Endometrial microvascular endothelial cells (primary cell): ENCODE data around the gene AK8. TPM values are rescaled to one million over a fixed set of nuclear protein-coding genes. Genes with fewer than 3 reads are reported as not detected.

Experiments
- in situ Hi-C: cut with HindIII; loops from 2 replicates; pipeline ENCODE4 v1.10.0; 2017; ENCODE audit warnings: low sequenced_read_pairs, low pct_unique_long_range_greater_than_20kb; ENCODE audit errors: inconsistent ontology term
- total RNA-seq: library from RNA; depleted of rRNA; stranded (reverse); fragments of >200 nt; gene quantifications from one replicate; pipeline ENCODE4 v1.2.3, GENCODE V29; 2015; ENCODE audit errors: inconsistent ontology term

The AK8 gene
- total RNA-seq, 1 donor from 2014 or later: not detected

- in situ Hi-C loops: no loop called here
These were observed 13.4 kb downstream of the AK8 start for GRCh38 chr9:132864691-132865090.

GRCh38 chr9:132864277-132864676, 13.8 kb downstream of the AK8 start:
- in situ Hi-C loops: no loop called here

- in situ Hi-C loops: no loop called here
These were observed 15.0 kb downstream of the AK8 start for GRCh38 chr9:132863096-132863495.

- in situ Hi-C loops: no loop called here
These were observed 15.6 kb downstream of the AK8 start for GRCh38 chr9:132862533-132862932.

GRCh38 chr9:132861666-132862065, 16.4 kb downstream of the AK8 start:
- in situ Hi-C loops: no loop called here

GRCh38 chr9:132858751-132859150, 19.3 kb downstream of the AK8 start:
- in situ Hi-C loops: no loop called here

- in situ Hi-C loops: no loop called here
These were observed 20.3 kb downstream of the AK8 start for GRCh38 chr9:132857616-132858342.

- in situ Hi-C loops: no loop called here
These were observed 21.1 kb downstream of the AK8 start for GRCh38 chr9:132857031-132857430.

GRCh38 chr9:132855904-132856303, 22.2 kb downstream of the AK8 start:
- in situ Hi-C loops: no loop called here

GRCh38 chr9:132854832-132855231, 23.3 kb downstream of the AK8 start:
- in situ Hi-C loops: no loop called here

- in situ Hi-C loops: no loop called here
These were observed 24.6 kb downstream of the AK8 start for GRCh38 chr9:132853482-132853881.

- in situ Hi-C loops: no loop called here
These were observed 28.8 kb downstream of the AK8 start for GRCh38 chr9:132849185-132849706.

GRCh38 chr9:132846918-132847515, 31.1 kb downstream of the AK8 start:
- in situ Hi-C loops: no loop called here

- in situ Hi-C loops: no loop called here
These were observed 31.8 kb downstream of the AK8 start for GRCh38 chr9:132846109-132846917.

GRCh38 chr9:132842124-132843044, 35.7 kb downstream of the AK8 start:
- in situ Hi-C loops: no loop called here

GRCh38 chr9:132840980-132841379, 37.1 kb downstream of the AK8 start:
- in situ Hi-C loops: no loop called here

GRCh38 chr9:132838291-132838690, 39.8 kb downstream of the AK8 start:
- in situ Hi-C loops: no loop called here

- in situ Hi-C loops: no loop called here
These were observed 40.4 kb downstream of the AK8 start for GRCh38 chr9:132837501-132838286.
